ENCODE results near the gene ITGBL1.

ITGBL1 gene, protein sequence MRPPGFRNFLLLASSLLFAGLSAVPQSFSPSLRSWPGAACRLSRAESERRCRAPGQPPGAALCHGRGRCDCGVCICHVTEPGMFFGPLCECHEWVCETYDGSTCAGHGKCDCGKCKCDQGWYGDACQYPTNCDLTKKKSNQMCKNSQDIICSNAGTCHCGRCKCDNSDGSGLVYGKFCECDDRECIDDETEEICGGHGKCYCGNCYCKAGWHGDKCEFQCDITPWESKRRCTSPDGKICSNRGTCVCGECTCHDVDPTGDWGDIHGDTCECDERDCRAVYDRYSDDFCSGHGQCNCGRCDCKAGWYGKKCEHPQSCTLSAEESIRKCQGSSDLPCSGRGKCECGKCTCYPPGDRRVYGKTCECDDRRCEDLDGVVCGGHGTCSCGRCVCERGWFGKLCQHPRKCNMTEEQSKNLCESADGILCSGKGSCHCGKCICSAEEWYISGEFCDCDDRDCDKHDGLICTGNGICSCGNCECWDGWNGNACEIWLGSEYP

DNA sequence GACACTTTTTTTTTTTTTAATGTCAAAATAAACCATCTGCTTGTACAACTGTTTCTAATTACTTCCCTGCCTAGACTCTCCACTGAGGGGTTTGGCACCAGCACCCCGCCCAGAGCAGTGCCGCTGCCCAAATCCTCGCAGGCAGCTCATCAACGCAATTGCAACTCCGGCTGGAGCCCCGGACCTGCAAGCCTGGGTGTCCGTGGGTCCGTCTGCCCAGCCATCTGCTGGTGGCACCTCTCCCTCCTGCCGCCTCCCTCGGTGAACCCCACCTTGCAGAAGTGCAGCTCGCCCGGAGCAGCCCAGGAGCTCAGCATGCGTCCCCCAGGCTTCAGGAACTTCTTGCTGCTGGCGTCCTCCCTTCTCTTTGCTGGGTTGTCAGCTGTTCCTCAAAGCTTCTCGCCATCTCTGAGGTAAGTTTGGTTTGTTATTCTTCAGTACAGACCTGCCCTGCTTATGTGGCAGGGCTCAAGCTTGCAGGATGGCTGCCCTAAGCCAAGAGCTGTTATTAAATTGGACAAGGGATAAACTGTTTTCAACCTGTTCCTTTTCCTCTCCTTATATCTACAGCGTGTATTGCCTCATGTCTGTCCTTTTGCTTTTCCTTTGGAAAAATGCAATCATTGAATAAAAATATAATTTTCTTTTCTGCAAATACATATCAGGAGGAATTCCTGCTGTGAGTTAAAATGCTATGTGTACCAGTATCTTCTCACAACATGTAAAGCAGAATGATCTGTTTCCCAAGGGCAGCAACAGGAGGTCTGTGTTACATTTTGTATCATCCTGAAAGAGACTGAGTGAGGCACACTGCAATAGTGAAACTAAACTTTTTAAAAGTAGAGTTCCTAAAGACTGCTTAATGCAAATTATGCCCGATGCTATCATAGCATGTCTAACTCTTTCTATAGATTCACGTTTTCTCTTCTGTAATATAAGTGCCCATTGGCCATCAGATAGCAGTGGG is at the start of gene ITGBL1:
ITGBL1 (plus strand) TSS at position 157 of the 967 bp plus-strand sequence; CDS start at position 316, 159 bp downstream.
- DNase-seq = no peak

DNA sequence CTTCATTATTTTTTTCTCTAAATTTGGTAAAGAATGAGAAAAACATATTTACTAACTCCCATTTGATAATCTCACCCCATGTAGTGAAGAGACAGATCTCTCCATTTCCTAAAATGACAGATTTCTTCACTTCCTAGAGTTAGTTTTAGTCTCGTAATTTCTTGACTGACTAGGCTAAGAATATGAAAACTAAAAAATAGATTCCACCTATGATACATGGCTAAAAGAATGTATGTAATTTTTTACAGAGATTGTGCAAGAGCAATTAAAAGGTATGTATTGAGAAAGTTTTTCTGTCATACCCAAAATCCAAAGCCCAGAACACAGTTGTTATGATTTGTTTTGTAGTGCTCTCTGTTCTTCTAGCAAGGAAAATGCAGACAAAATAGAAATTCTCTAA is 45.7 kb upstream of the ITGBL1 start:
- no peak for DNase-seq

DNA sequence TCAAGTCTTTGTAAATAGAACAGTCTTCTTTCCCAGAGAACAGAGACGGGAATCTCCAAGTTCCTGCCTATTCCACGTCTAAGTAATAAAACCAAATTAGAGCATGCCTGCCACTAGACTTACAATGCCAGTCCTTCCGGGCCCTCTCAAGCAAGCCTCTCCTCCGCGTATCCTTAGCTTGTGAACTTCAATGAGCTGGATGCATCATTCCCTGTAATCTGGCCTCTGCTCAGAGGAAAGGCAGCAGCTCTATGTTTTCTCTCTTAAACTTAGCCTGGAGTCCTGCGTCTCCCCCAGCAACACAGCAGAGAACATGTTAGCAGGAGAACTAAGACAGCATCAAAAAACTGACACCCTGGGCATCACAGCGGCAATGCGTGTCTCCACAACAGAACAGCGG is 44.3 kb upstream of the ITGBL1 start:
- DNase-seq = no peak

DNA sequence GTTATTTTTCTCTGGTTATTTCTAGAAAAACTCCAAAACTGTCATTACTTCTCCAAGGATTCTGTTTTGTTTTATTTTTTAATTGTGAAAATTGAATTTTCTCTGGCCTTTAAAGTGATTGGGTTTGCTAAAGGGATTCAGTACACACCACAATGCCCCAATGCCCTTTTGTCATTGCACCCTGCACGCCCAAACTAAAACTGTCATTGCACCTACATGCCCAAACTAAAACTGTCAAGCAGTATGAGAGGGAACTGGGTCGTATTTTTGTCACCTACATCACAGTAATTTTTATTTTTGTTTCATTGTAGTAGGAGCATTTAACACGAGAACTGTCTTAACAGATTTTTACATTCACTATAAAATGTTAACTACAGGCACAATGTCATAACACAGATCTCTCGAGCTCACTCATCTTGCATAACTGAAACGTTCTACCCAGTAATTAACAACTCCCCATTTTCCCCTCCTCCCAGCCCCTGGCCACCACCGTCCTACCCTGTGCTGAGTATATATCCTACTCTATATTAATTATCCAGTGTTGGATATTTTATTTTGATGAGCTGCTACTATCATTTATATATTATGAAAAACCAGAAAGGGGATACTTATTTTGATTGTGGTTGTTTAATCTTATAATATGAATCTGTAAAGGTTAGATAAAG is 43.4 kb upstream of the ITGBL1 start:
- DNase-seq = no peak

DNA sequence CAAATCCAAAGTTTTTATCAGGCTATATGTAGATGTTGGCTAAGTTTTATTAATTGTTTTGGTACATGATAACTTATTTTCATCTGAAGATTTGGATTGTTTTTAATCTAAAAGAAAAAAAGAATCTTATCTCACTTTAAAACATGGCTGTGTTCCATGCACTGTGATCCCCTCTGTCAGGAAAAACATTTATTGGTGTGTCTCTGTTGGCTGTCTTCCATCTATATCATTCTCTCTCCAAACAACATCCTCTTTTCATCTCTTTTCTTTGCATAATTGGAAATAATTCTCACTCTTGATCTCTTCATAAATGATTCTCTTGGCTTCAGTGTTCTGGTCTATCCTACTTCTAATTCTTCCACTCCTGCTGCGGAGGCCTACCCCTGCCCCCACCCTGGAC is 40.4 kb upstream of the ITGBL1 start:
- DNase-seq = peak in 1 of 3 experiments; percentile 10

DNA sequence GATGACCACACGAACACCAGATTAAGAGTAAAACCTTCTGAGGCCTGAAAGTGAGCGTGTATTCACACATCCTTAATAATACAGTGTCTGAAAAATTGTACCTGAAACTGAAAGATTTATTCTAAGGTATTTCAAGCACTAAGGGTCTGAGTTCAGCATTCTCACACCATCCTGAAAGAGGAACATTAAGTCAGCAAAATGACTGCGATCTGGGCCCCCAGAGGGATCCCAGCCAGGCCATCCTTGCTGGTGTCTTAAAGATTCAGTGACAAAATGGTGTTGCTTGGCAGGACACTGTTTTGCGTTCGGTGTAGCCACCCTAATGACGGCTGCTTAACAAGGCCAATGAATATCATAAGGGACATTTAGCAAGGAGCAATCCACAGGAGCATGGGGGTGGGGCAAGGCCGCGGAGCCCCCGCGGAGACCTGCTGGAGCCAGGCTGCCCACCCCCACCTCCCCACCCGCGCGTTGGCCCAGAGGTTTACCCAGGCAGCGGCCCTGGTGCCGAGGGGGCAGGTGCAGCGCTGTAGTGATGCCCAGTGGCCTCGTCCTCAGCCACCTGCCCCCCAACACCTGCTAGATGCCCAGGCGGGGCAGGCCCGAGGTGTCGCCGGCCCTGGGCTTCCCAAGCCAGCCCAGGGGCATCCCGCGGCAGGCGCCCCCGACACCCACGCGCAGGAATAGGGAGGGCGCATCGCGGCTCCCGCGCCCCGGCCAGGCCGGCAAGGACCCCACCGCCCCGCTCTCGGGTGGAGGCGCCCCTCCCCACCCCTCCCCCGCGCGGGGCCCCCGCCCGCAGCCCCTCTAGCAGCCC is 36.9 kb upstream of the ITGBL1 start:
- peak in 2 of 3 experiments; percentile 86 to 92 for DNase-seq

DNA sequence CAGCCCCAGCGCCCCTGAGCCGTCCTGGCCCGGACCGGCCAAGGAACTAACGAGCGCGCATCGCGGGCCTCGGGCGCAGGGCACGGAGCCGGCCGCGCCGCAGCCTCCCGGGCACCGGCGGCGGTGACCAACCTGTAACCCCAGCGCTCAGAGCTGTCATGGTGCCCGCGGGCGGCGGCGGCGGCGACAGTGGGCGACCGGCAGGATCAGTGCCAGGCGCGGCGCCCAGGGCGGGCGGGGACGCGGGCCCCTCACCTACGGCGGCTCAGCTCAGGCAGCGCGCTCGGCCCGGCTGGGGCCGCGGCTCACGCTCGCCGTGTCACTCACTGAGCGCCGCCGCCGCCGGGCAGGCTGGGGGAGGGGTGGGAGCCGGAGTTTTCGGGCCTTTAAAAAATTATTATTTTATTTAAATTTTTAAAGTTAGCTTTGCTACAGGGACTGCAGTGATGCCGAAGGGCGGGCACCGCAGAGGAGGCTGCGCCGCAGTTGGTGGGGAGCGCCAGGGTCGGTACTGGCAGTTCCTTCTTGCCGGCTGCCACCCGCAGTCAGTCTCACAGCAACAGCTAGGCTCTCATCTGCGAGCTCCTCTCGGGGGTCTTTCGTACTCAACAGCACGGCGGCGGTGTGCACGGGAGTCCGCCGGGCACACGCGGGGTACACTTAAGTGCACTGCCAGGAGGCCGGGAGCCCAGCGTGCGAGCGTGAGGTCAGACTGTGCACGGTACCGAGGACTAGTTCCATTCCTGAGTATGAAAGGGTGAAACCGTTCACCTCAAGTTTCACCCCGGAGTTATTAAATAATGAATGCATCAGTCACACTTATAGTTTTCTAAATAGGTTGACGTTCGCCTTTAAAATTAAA is 36.1 kb upstream of the ITGBL1 start, which contains the start of gene NALCN:
NALCN (minus strand) TSS at position 328 of the 862 bp plus-strand sequence. CDS start 17,382 bp downstream, outside the sequence.
- DNase-seq = peak; percentile 61 to 94 (median 93)

DNA sequence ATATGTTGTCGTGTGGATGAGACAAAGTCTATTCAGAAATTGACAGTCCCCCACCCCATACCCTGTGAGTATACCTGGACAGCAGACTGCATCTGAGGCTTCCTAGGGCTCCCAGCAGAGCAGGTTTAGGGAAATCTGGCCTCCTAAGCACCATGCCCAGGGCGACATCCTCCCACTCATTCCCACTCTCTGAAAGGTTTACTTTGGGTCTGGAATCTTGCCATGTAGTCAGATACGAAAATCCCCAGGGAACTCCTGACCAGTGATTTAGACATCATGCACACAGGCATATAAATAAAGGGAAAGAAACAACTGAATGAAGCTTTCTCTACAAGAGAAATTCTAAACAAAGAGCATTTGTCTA is 35.5 kb upstream of the ITGBL1 start:
- DNase-seq = peak; percentile 87 to 94 (median 89)

DNA sequence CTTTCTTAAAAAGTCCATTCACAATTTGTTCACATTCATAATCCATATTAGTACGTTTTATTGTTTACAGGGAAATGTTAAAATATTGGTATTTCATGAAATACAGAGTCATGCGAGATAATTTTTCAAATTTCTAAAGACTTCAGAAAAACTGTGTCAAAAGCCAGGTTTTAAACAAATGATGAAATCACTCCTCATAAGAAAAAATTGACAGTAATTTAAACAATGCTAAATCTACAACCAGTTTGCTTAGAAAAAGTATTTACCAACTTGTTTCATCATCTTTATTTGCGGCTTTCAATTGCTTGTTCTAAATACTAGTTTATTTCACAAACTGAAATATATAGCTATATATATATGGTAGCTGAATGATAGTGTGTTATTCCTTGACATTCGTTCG is 35.0 kb upstream of the ITGBL1 start:
- DNase-seq = no peak

DNA sequence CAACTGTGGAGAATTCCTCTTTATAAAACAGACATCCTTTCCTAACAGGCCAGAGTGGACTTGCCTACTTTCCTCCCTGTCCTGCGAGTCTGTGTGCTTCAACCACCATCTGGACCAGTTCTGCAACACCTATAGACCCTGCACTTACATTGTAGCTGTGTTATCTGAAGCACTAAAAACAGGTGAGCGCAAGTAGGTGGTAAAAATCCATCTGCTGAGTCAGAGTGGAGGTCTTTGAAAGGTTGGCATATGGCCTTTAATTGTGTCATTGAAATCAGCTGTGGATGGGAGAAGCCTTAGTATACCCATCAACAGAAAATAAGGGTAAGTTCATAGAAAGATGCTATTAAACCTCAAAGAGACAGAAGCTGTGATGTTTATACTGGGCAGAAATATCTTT is 28.6 kb upstream of the ITGBL1 start:
- DNase-seq = peak in 1 of 3 experiments; percentile 37

DNA sequence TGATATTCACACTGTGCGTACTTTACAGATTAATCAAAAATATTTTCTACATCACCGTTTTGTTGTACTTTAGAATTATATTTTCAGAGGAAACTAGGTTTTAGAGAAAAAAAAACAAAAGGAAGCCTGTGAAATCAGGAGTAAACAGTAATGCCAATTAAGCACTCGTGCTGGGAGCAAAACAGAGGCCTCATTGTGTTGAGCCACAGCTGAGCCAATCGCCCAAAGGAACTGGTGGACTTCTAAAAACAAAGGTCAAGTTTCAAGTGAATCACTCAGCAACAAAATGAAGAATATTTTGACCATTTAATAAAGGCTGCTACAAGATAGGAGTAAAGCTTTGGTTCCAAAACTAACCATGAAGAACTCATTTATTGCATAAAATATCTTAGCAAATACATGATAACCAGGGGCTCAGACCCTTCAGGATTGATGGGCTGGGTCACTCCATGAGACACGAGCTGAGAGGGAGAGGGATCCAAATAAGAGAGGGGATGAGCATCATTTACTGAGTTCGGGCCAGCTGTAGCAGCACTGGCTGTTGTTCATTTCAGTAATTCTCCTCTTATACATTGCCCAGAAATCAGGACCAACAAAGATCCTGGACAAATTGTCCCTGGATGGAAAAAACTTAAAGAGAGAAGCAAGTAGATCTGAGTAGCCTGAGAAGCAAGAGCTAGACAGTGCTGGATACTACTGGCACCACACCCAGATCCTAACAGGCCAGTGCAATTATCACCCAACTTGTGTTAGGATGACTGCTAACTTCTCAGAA is 27.9 kb upstream of the ITGBL1 start:
- peak in 1 of 3 experiments; percentile 37 for DNase-seq

DNA sequence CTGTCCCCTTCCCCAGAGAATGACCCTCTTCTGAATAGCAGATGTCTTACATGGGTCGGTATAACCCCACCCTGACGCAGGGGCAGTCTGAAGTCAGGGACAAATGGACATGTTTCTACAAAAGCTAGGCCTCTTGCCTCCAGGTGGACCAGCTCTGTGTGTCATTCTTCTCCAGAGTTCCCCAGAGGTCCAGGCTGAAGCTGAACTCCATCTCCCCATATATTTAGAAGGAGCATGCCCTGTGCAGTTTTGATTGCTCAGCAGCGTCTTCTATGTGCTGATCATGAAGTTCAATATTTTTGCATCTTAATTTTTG is 27.4 kb upstream of the ITGBL1 start:
- no peak for DNase-seq

DNA sequence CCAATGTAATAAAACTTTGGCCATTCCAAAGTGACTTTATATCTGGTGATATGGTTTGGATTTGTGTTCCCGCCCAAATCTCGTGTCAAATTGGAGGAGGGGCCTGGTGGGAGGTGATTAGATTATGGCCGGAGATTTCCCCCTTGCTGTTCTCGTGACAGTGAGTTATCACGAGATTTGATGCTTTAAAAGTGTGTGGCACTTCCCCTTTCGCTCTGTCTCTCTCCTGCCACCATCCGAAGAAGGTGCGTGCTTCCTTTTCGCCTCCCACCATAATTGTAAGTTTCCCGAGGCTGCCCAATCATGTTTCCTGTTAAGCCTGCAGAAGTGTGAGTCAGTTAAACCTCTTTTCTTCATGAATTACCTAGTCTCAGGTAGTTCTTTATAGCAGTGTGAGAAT is 26.9 kb upstream of the ITGBL1 start:
- DNase-seq = no peak

DNA sequence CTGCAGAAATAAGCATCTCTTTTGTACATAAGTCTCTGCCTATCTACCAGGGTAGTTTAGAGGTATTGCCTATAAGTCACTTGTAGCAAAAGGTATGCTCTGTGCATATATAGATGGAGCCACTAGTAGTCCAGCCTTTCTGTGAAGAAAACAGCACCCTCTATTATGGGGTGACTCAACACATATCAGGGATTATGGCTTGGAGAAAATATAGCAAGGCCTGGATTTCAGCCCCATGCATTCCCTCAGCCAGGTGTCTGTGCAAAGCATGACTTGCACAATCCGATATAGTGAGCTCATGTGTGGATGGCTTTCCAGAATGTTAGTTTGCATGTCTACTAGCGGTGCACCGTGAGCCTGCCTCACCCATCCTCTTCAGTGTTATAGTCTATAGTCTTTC is 22.7 kb upstream of the ITGBL1 start:
- DNase-seq = no peak

DNA sequence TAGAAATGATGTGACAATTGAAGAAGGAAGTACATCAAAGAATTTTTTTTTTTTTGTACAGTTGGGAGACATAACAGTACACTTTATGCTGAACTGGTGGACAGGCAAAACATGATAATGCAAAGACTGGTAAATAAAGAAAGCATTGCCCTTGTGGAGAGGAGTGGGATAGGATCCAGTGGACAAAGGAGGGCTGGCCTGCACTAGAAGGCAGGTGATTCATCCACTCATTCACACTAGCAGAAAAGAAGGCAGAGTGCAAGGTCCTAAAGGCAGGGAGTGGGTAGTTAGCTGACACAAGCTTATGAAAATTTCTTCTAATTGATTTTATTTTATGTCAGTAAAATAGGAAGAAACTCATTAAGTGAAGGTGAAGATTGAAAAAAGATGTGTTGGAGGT is 18.6 kb upstream of the ITGBL1 start:
- DNase-seq = no peak

DNA sequence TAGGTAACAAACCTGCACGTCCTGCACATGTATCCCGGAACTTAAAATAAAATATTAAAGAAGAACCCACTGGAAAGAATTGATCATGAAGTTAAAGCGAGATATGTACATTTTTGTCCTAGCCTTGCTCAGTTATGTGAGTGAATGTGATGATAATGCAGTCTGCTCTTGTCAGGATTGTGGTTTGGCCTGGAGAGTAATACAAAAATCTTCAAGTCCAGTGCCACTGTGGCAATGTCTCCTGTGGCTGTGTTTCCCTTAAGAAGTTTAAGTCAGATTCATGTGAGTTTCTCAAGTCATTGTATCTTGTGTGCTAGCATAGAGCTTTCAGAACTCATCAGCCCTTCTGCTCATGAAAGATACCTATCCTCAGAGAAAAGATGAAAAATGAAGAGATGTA is 18.0 kb upstream of the ITGBL1 start:
- DNase-seq = no peak

DNA sequence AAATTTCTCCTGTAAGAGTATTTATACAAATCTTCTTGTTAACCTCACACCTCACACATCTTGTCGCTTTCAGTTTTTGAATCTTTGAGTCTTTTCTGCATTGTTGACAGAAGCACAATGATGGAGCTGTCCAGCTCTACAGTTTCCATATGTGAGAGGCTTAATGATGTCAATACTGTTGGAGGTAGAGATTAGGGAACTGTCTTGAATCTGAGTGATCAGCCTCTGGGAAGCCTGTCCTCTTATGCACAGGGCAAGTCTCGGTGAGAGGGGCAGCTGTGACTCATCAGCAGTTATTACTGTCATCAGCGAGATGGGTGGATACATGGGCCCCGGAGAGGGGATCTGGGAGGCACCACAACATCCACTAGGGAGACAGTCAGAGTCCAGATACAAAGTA is 4.6 kb upstream of the ITGBL1 start:
- DNase-seq = no peak

DNA sequence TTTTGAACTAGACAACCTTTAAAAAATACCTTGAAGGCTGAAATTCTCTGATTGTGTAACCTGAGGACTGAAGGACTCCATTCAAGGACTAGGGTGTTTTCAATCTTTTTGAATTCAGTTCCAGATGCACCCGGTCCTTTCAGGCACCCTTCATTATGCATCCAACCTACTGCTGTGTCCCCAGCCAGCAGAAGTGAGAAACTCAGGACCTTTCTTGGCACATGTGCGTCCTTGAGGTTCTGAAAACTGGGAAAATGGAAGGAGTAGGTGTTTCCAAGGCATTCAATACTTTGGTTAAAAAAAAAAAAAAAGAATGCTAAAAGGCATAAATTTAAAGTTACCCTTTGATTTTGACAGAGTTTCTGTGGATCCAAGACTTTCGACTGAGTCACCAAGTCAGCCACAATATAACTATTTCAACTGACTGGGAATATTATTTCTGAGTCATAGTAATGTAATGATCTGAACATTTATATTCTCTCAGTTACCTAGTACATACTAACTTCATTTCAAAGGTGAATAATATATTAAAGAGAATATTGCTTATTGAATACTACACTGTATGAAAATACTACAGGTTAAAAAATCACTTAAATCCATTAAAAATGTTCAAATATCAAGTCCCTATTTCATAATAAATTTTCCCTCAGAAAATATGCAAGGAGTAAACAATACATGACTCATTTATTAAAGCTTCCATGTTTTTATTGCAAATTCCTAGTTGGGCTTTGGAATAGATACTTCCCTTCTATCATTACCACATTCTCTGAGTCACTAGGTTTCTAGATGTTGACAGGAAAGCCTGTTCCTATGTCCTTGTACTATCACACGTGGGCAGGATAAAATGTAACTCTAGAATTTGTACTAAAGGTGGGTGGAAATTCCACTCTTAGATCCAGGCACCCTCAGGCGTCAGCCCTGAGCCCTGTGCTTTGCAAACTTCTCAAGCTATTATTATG is 2.4 kb upstream of the ITGBL1 start:
- DNase-seq = no peak

DNA sequence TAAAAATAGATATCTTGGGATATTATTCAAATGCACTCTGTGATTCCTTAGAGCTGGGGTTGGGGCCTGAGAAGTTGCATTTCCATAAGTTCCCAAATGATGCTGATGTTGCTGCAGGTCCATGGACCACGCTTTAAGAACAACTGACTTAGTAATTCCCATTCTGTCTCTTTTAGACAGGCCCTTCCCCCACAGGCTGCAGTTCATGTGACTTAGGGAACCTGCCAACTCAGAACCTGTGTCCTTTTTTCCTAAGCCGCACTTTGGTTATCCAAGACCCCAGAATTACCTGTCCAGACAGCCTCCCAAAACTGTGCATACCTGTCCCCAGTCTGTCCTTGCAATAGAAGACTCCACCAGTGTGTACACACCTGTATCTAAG is 1.7 kb upstream of the ITGBL1 start:
- DNase-seq = no peak
